Brain microvascular endothelial cell (primary cell): ENCODE data around the gene COL4A6.
A peak's percentile ranks its signal among the peaks of the same experiment; 100 is the strongest.

Source experiments
- DNase-seq: peaks from one replicate; pipeline ENCODE4 v3.0.0-alpha.2; 2020
- H3K27ac ChIP-seq: fragments of 250-450 bp; sonication (Bioruptor Pico); 2 replicates; pipeline ENCODE4 v1.5.1; 2020; ENCODE audit warnings: mild to moderate bottlenecking, moderate library complexity
- H3K27me3 ChIP-seq: fragments of 250-450 bp; sonication (Bioruptor Pico); replicated peaks from 2 replicates; pipeline ENCODE4 v1.5.1; 2020; ENCODE audit warnings: mild to moderate bottlenecking
- H3K36me3 ChIP-seq: fragments of 250-450 bp; sonication (Bioruptor Pico); replicated peaks from 2 replicates; pipeline ENCODE4 v1.5.1; 2020; ENCODE audit warnings: mild to moderate bottlenecking
- H3K4me3 ChIP-seq: 2 replicates; pipeline ENCODE4 v1.5.1; 2011; ENCODE audit warnings: low read depth, mild to moderate bottlenecking, control low read depth, low read length, moderate library complexity
- in situ Hi-C: cut with HindIII; loops from 2 replicates; pipeline ENCODE4 v1.10.0; 2017; ENCODE audit warnings: low sequenced_read_pairs, low pct_ligation_motif_present
- TF ChIP-seq, protein P1 (sequence below): IDR thresholded peaks from 2 replicates; pipeline ENCODE4 v1.5.1; 2011; ENCODE audit warnings: low read depth, mild to moderate bottlenecking, moderate library complexity, low read length, control low read depth, inconsistent platforms; ENCODE audit errors: missing control alignments

COL4A6 gene

DNA sequence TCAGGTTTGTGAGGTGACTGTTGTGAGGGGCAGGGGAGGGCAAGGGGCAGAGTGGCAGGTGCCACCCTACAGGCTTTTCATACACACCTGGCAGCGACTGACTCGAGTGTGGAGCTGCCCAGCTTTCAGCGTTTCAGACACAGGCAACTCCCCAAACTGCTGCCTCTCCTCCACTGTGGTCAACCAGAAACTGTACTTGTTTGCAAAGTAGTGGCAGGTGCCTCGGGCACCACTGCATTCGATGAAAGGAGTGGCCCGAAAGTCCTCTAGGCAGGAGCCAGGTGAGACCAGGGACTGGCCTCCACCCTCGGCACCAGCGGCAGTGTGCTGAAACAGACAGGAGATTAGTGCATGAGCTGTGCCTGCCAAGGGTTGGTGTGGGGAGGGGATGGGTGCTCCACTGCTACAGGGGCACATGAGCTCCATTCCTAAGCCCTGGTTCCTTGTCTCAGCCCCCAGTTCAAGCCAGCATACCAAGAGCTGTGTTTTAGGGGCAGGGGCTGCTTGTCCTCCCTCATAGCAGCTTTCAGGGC, 281.2 kb downstream of the COL4A6 start:
- Histone ChIP-seq H3K27me3 (no peaks in the 10 kb centered on the region), H3K27ac (no peak overlapping the region), H3K36me3 (no peaks in the 10 kb centered on the region), H3K4me3 (no peak overlapping the region)
- in situ Hi-C loops: no loop called here
- TF ChIP-seq, protein P1, sequence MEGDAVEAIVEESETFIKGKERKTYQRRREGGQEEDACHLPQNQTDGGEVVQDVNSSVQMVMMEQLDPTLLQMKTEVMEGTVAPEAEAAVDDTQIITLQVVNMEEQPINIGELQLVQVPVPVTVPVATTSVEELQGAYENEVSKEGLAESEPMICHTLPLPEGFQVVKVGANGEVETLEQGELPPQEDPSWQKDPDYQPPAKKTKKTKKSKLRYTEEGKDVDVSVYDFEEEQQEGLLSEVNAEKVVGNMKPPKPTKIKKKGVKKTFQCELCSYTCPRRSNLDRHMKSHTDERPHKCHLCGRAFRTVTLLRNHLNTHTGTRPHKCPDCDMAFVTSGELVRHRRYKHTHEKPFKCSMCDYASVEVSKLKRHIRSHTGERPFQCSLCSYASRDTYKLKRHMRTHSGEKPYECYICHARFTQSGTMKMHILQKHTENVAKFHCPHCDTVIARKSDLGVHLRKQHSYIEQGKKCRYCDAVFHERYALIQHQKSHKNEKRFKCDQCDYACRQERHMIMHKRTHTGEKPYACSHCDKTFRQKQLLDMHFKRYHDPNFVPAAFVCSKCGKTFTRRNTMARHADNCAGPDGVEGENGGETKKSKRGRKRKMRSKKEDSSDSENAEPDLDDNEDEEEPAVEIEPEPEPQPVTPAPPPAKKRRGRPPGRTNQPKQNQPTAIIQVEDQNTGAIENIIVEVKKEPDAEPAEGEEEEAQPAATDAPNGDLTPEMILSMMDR: no peak
- DNase-seq: no peak

DNA sequence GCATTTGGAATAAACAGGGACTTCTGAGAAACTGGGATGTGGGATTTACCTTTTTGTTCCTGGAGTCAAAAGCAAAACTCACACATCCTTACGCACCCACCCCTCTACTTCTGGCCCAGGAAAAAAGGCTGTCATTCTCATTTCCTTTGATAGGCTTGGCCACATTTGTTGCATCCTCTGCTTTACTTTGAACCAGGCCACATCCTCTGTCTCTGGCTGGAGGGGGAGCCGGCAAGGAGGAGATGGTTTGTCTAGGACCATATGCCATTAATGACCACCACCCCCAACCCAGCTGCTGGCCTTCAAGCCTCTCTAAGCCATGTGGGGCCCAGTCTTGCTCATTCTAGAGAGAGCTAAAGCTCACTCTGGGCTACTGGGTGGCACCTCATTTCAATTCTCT, 282.1 kb downstream of the COL4A6 start:
- TF ChIP-seq, protein P1: no peak
- in situ Hi-C loops: no loop called here
- H3K27ac ChIP-seq: no peak overlapping the region
- DNase-seq: no peak
- H3K36me3 ChIP-seq: no peaks in the 10 kb centered on the region
- H3K27me3 ChIP-seq: no peaks in the 10 kb centered on the region
- H3K4me3 ChIP-seq: no peak overlapping the region

DNA sequence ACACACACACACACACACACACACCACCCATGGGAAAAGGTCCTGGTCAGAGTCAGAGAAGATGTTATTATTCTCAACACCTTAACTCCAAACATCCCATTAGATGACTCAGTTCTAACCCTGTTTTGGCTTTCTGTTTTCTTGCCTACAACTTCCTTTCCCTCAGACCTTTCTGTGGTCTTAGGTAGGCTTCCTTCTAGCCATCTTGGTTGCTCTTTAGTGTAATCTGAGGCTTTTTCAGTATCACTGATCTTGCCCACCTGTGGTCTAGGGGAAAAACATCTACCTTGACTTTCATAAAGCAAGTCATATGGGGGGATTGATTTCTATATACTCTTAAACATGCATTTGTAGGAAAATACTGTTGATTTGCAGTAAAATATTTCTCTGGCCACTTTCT, 289.7 kb downstream of the COL4A6 start:
- H3K27ac ChIP-seq: no peak overlapping the region
- no peak for DNase-seq
- H3K36me3 ChIP-seq: no peaks in the 10 kb centered on the region
- TF ChIP-seq, protein P1: no peak
- H3K27me3 ChIP-seq: no peaks in the 10 kb centered on the region
- in situ Hi-C loops: no loop called here
- H3K4me3 ChIP-seq: no peak overlapping the region

DNA sequence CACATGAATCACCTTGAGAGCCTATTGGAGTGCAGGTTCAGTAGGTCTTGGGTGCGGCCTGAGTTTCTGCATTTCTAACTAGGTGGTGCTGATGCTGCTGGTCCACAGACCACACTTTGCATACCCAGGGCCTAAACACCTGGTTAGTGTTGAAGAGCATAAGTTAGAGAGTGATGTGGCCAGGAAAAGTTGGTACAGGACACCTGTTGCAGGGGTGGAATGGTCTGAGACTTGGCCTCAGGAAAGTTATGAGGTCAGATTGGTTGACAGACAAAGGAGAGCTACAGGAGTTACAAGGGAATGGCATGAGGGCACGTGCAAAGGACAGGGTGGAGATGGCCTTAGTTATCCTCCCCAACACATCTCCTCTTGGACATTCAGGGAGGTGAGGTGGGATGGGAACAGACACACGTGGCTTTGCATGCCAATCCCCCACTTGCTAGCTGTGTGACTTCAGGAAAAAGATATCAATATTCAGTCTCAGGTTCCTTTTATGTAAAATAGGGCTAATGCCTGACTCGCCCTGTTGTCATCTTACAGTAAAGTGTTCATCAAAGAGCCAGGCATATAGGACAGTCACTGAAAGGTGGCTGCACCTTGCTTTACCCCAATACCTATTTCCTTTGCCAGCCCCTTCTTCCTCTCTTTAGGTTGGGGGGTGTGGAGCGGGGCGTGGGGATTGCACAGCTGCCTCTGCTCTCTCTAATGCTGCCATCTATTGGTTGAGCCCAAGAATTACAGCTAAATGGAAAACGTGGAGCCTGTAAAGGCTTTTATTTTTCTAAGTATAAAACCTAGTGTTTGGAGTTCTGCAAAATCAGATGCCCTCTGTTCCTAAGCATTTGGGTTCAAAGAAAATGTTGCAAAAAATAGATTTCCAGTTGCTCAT, 299.2 kb downstream of the COL4A6 start:
- no peak for DNase-seq

DNA sequence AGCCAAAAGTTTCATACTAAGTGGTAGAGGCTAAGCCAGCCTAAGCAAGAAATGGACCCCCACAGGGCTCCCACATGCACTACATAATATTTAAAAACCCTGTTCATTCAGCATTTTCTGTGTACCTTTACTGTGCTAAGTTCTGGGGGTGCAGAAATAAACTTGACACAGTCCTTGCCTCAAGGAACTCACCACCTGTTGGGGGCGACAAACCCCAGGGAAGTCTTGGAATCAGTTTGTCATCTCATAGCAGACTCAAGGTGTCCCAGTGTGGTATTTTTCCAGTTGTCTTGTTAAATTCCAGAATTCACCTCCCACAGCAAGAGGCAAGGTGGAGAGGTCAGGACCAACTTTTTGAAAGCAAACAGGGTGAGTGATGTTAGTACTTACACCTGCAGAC, 303.5 kb downstream of the COL4A6 start:
- Histone ChIP-seq H3K4me3 (no peak overlapping the region), H3K27ac (no peak overlapping the region), H3K36me3 (no peaks in the 10 kb centered on the region), H3K27me3 (no peaks in the 10 kb centered on the region)
- TF ChIP-seq, protein P1: no peak
- DNase-seq: no peak
- in situ Hi-C loops: no loop called here

More for the DNA sequence above, 299.2 kb downstream of the COL4A6 start:
- in situ Hi-C loops: no loop called here
- TF ChIP-seq, protein P1: peak; percentile 65
- H3K27ac ChIP-seq: no peak overlapping the region
- H3K36me3 ChIP-seq: no peaks in the 10 kb centered on the region
- no peak overlapping the region for H3K4me3 ChIP-seq
- H3K27me3 ChIP-seq: no peaks in the 10 kb centered on the region
